Measurements from ENCODE around the gene CCDC69. TPM values are rescaled to one million over a fixed set of nuclear protein-coding genes. Genes with fewer than 3 reads are reported as not detected.

CCDC69 gene
- total RNA-seq, 1 experiment from 2014 or later, result 241 TPM

DNA sequence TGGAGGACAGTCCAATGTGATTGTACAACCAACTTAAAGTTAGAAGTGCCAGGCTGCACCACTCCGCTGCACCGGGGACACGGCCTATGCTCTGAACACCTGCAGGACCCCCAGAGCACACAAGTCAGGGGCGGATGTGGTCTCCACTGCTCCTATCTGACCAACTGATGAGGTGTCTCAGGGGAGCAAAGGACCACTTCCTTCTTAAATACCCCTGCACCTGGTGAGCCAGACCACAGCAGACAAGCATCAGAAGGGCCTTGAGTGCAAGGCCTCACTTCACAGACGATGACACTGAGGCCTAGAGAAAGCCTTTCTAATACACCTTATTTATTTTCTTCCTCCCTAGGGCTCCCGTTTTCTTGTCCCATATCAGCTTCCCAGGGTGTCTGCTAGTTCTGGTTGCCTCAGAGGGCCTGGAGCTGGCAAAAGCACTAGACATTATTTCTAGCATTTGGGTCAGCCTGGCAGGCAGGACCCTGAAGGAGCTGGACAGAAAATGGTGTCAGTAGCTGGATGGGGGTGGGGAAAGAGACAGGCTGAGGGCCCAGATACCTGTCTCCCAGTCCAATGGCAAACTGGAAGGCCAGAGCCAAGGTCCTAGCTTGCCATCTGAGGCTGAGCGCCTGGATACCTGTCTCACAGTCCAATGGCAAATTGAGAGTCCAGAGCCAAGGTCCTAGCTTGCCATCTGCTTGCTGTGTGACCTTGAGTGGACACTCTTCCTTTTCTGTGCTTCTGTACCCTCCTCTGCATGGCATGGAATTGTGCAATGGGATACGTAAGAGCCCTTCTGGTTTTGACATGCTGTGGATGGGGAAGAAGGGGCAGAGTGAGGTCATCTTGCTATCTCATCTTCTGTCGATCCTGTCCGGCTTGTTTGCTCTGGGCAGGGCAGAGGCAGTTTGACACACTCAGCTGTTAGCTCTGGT is 9.0 kb downstream of the CCDC69 start:
- Histone ChIP-seq H3K27ac (ENCODE audit: low read length) (peak overlapping the region; percentile 100), H3K4me3 (ENCODE audit: low read length) (peak overlapping the region; percentile 52), H3K36me3 (ENCODE audit: insufficient read depth, low read length) (peaks cover 7% of the 10 kb centered on the region; the same call in 1 of the 2 replicates), H2AFZ (ENCODE audit: low read length) (no peak overlapping the region), H3K9me3 (ENCODE audit: low read length) (no peaks in the 10 kb centered on the region), H3K9ac (ENCODE audit: low read length) (peak overlapping the region; percentile 90), H3K4me1 (ENCODE audit: low read length) (peaks cover 98% of the 10 kb centered on the region), H3K4me2 (ENCODE audit: low read depth, low read length, poor library complexity, severe bottlenecking) (peak overlapping the region; percentile 83), H3K9me2 (replicated peaks; ENCODE audit: insufficient read depth, low read length) (no peaks in the 10 kb centered on the region), H3K27me3 (ENCODE audit: low read length) (no peaks in the 10 kb centered on the region), H4K20me1 (ENCODE audit: insufficient read depth, low read depth, low read length) (no peaks in the 10 kb centered on the region), H3K79me2 (ENCODE audit: low read length) (peaks cover 63% of the 10 kb centered on the region)
- DNase-seq, result peak; percentile 98

- Histone ChIP-seq H2AFZ (ENCODE audit: low read length) (no peak overlapping the region), H3K27me3 (ENCODE audit: low read length) (no peaks in the 10 kb centered on the region), H3K79me2 (ENCODE audit: low read length) (peaks cover 63% of the 10 kb centered on the region), H3K36me3 (ENCODE audit: insufficient read depth, low read length) (peaks cover 12% of the 10 kb centered on the region; the same call in 1 of the 2 replicates), H3K4me2 (ENCODE audit: low read depth, low read length, poor library complexity, severe bottlenecking) (peak overlapping the region; percentile 83), H3K4me3 (ENCODE audit: low read length) (peak overlapping the region; percentile 59), H3K9ac (ENCODE audit: low read length) (peak overlapping the region; percentile 90), H3K27ac (ENCODE audit: low read length) (peak overlapping the region; percentile 100), H3K9me2 (replicated peaks; ENCODE audit: insufficient read depth, low read length) (no peaks in the 10 kb centered on the region), H4K20me1 (ENCODE audit: insufficient read depth, low read depth, low read length) (no peaks in the 10 kb centered on the region), H3K4me1 (ENCODE audit: low read length) (peaks cover 98% of the 10 kb centered on the region), H3K9me3 (ENCODE audit: low read length) (no peaks in the 10 kb centered on the region)
- peak; percentile 98 for DNase-seq
Observed at GRCh38 chr5:151213803-151214613, 9.9 kb downstream of the CCDC69 start.

GRCh38 chr5:151212406-151212798 is 11.5 kb downstream of the CCDC69 start:
- no peak for DNase-seq
- Histone ChIP-seq H2AFZ (ENCODE audit: low read length) (no peak overlapping the region), H3K4me1 (ENCODE audit: low read length) (peaks cover 90% of the 10 kb centered on the region), H3K9me2 (replicated peaks; ENCODE audit: insufficient read depth, low read length) (no peaks in the 10 kb centered on the region), H3K36me3 (ENCODE audit: insufficient read depth, low read length) (peaks cover 19% of the 10 kb centered on the region; the same call in 1 of the 2 replicates), H4K20me1 (ENCODE audit: insufficient read depth, low read depth, low read length) (no peaks in the 10 kb centered on the region), H3K9ac (ENCODE audit: low read length) (peak overlapping the region; percentile 90), H3K4me3 (ENCODE audit: low read length) (peak overlapping the region; percentile 29), H3K79me2 (ENCODE audit: low read length) (peaks cover 62% of the 10 kb centered on the region), H3K27ac (ENCODE audit: low read length) (peak overlapping the region; percentile 100), H3K27me3 (ENCODE audit: low read length) (no peaks in the 10 kb centered on the region), H3K4me2 (ENCODE audit: low read depth, low read length, poor library complexity, severe bottlenecking) (peak overlapping the region; percentile 83), H3K9me3 (ENCODE audit: low read length) (no peaks in the 10 kb centered on the region)

GRCh38 chr5:151208481-151208914 is 15.4 kb downstream of the CCDC69 start:
- H3K9ac ChIP-seq (ENCODE audit: low read length), result peak overlapping the region; percentile 23; the same call in 1 of the 2 replicates
- no peak overlapping the region for H3K4me3 ChIP-seq (ENCODE audit: low read length)
- peaks cover 39% of the 10 kb centered on the region for H3K36me3 ChIP-seq (ENCODE audit: insufficient read depth, low read length)
- peak overlapping the region; percentile 100 for H3K27ac ChIP-seq (ENCODE audit: low read length)
- no peaks in the 10 kb centered on the region for H4K20me1 ChIP-seq (ENCODE audit: insufficient read depth, low read depth, low read length)
- DNase-seq, result no peak
- no peak overlapping the region for H2AFZ ChIP-seq (ENCODE audit: low read length)
- H3K9me3 ChIP-seq (ENCODE audit: low read length), result no peaks in the 10 kb centered on the region
- H3K4me2 ChIP-seq (ENCODE audit: low read depth, low read length, poor library complexity, severe bottlenecking), result no peak overlapping the region
- peaks cover 61% of the 10 kb centered on the region for H3K79me2 ChIP-seq (ENCODE audit: low read length)
- no peaks in the 10 kb centered on the region for H3K9me2 ChIP-seq (replicated peaks; ENCODE audit: insufficient read depth, low read length)
- no peaks in the 10 kb centered on the region for H3K27me3 ChIP-seq (ENCODE audit: low read length)
- H3K4me1 ChIP-seq (ENCODE audit: low read length), result peaks cover 62% of the 10 kb centered on the region

- Histone ChIP-seq H3K4me1 (ENCODE audit: low read length) (peaks cover 35% of the 10 kb centered on the region), H3K9ac (ENCODE audit: low read length) (no peak overlapping the region), H2AFZ (ENCODE audit: low read length) (no peak overlapping the region), H3K36me3 (ENCODE audit: insufficient read depth, low read length) (peaks cover 51% of the 10 kb centered on the region), H3K79me2 (ENCODE audit: low read length) (peaks cover 35% of the 10 kb centered on the region), H3K27me3 (ENCODE audit: low read length) (no peaks in the 10 kb centered on the region), H3K4me3 (ENCODE audit: low read length) (no peak overlapping the region), H3K9me2 (replicated peaks; ENCODE audit: insufficient read depth, low read length) (no peaks in the 10 kb centered on the region), H3K9me3 (ENCODE audit: low read length) (no peaks in the 10 kb centered on the region), H3K4me2 (ENCODE audit: low read depth, low read length, poor library complexity, severe bottlenecking) (no peak overlapping the region), H3K27ac (ENCODE audit: low read length) (peak overlapping the region; percentile 61), H4K20me1 (ENCODE audit: insufficient read depth, low read depth, low read length) (no peaks in the 10 kb centered on the region)
- DNase-seq, result peak; percentile 40
Observed at GRCh38 chr5:151205411-151205810, 18.5 kb downstream of the CCDC69 start.

DNA sequence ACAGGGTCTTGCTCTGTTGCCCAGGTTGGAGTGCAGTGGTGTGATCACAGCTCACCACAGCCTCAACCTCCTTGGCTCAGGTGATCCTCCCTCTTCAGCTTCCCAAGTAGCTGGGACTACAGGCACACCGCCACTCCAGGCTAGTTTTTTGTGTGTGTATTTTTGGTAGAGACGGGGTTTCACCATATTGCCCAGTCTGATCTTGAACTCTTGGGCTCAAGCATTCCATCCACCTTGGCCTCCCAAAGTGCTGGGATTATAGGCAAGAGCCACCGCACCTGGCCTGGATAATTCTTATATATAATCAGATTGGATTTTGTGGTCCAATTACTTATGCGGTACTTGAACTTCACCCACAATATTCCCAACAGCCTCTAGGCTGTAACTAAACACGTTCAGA is 19.8 kb downstream of the CCDC69 start:
- Histone ChIP-seq H3K9me2 (replicated peaks; ENCODE audit: insufficient read depth, low read length) (no peaks in the 10 kb centered on the region), H4K20me1 (ENCODE audit: insufficient read depth, low read depth, low read length) (no peaks in the 10 kb centered on the region), H3K9ac (ENCODE audit: low read length) (no peak overlapping the region), H3K4me2 (ENCODE audit: low read depth, low read length, poor library complexity, severe bottlenecking) (no peak overlapping the region), H3K27me3 (ENCODE audit: low read length) (no peaks in the 10 kb centered on the region), H3K36me3 (ENCODE audit: insufficient read depth, low read length) (peaks cover 51% of the 10 kb centered on the region), H3K79me2 (ENCODE audit: low read length) (peaks cover 23% of the 10 kb centered on the region), H3K27ac (ENCODE audit: low read length) (peak overlapping the region; percentile 27; the same call in 1 of the 2 replicates), H3K9me3 (ENCODE audit: low read length) (no peaks in the 10 kb centered on the region), H3K4me3 (ENCODE audit: low read length) (no peak overlapping the region), H3K4me1 (ENCODE audit: low read length) (peaks cover 32% of the 10 kb centered on the region), H2AFZ (ENCODE audit: low read length) (no peak overlapping the region)
- no peak for DNase-seq

GRCh38 chr5:151202381-151203139 is 21.3 kb downstream of the CCDC69 start:
- peaks cover 38% of the 10 kb centered on the region for H3K4me1 ChIP-seq (ENCODE audit: low read length)
- no peaks in the 10 kb centered on the region for H4K20me1 ChIP-seq (ENCODE audit: insufficient read depth, low read depth, low read length)
- H3K4me2 ChIP-seq (ENCODE audit: low read depth, low read length, poor library complexity, severe bottlenecking), result no peak overlapping the region
- H2AFZ ChIP-seq (ENCODE audit: low read length), result no peak overlapping the region
- H3K27me3 ChIP-seq (ENCODE audit: low read length), result no peaks in the 10 kb centered on the region
- H3K9me2 ChIP-seq (replicated peaks; ENCODE audit: insufficient read depth, low read length), result no peaks in the 10 kb centered on the region
- H3K27ac ChIP-seq (ENCODE audit: low read length), result peak overlapping the region; percentile 98
- H3K36me3 ChIP-seq (ENCODE audit: insufficient read depth, low read length), result peaks cover 57% of the 10 kb centered on the region
- no peak for DNase-seq
- no peak overlapping the region for H3K9ac ChIP-seq (ENCODE audit: low read length)
- no peak overlapping the region for H3K4me3 ChIP-seq (ENCODE audit: low read length)
- H3K79me2 ChIP-seq (ENCODE audit: low read length), result peaks cover 8% of the 10 kb centered on the region
- H3K9me3 ChIP-seq (ENCODE audit: low read length), result no peaks in the 10 kb centered on the region

Measured in Karpas-422 (cell line).